ENCODE results near the gene SIPA1. TPM values are rescaled to one million over a fixed set of nuclear protein-coding genes. Genes with fewer than 3 reads are reported as not detected.

SIPA1 gene
- total RNA-seq, 1 donor: 21.7 TPM

DNA sequence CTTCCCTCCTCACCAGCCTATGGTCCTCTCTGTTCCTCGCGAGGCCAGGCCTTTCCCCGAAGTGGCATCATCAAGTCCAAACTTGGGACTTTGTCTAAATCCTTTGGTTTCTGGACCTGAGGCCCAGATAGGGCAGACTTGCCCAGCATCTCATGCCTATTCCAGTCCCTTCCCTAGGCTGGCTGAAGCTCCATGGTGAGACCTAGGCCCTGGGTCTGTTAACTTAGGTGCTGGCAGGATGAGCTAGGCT is 13.4 kb downstream of the SIPA1 start:
- TF ChIP-seq, protein P1, sequence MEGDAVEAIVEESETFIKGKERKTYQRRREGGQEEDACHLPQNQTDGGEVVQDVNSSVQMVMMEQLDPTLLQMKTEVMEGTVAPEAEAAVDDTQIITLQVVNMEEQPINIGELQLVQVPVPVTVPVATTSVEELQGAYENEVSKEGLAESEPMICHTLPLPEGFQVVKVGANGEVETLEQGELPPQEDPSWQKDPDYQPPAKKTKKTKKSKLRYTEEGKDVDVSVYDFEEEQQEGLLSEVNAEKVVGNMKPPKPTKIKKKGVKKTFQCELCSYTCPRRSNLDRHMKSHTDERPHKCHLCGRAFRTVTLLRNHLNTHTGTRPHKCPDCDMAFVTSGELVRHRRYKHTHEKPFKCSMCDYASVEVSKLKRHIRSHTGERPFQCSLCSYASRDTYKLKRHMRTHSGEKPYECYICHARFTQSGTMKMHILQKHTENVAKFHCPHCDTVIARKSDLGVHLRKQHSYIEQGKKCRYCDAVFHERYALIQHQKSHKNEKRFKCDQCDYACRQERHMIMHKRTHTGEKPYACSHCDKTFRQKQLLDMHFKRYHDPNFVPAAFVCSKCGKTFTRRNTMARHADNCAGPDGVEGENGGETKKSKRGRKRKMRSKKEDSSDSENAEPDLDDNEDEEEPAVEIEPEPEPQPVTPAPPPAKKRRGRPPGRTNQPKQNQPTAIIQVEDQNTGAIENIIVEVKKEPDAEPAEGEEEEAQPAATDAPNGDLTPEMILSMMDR (IDR thresholded peaks at IDR 0.05; ENCODE audit: insufficient read depth, low read length): no peak
- no peak overlapping the region for H3K4me3 ChIP-seq (ENCODE audit: low read depth, low read length)
- DNase-seq (ENCODE audit: low read depth): no peak

DNA sequence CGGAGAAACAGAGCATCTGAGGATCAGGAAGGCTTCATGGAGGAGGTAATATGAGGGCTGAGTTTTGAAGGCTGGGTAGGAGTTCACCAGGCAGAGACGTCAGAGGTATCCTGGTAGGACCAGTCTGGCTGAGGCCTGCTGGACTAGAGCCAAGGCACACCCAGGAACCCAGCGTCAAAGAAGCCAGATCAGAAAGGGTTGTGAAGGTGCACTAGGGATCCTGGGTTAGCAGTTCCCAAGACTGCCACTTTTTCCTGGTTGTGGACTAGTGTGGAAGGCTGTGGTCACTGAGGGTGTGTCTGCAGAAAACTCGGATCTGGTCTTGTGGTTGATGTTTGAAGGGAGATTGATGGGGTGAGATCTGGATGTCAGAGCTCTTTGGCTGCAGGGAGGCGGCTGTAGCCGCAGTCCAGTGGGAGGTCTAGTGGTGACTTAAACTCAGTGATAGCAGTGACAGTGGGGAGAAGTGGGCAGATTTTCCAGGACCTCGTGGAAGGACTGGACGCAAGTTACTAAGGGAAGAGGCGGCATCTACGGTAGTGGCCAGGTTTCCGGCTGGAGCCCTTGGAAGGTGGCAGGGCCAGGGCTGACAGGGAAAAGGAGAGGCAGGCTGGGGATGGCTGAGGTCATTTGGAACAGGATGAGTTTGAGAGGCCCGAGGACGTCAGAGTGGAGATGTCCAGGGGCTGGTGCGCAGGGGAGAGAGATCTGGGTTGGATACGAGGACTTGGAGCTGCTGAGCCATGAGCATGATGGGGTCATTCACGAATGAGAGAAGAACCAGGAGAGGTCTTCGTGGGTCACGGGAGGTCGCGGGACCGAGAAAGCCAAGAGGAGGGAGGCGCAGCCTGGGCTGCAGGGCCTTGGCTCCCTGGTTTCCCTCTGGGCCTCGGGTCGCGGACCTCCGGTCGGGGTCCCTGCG is 13.9 kb downstream of the SIPA1 start:
- peak overlapping the region; percentile 59 for H3K4me3 ChIP-seq (ENCODE audit: low read depth, low read length)
- peak; percentile 46 for DNase-seq (ENCODE audit: low read depth)
- TF ChIP-seq, protein P1 (IDR thresholded peaks at IDR 0.05; ENCODE audit: insufficient read depth, low read length): no peak

DNA sequence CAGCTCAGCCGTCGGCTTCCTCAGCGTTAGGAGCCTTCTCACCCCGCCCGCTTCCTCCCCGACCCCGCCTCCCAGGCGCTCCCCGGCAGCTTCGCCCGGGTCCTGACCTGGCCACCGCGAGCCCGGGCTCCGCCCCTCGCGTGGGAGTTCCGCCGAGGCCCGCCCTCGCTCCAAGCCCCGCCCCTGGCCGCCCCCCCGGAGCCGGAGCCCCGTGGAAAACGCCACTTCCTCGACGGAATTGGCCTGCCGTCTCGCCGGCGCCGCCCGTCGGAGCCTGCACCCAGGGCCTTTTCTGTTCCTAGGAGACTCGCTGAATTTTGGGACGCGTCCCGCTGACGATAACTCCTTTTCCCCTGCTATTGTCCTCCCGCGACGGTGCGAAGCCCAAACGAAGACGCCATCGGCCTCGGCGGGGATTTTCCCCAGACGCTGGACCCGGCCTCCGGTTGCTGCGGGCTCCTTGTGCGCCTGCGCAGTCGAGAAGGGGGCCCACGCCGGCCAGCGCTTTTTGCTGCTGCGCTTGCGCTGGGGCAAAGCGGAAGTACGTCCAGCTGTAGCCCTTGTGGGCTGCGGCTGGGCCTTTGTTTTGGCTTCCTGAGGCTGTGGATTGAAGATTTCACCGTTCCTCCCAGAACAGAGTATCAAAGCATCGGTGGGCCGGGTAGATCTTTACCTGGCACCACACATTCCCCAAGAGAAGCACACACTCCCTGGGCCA is 14.8 kb downstream of the SIPA1 start:
- peak overlapping the region; percentile 67 for H3K4me3 ChIP-seq (ENCODE audit: low read depth, low read length)
- peak; percentile 95 for DNase-seq (ENCODE audit: low read depth)
- TF ChIP-seq, protein P1 (IDR thresholded peaks at IDR 0.05; ENCODE audit: insufficient read depth, low read length): no peak

DNA sequence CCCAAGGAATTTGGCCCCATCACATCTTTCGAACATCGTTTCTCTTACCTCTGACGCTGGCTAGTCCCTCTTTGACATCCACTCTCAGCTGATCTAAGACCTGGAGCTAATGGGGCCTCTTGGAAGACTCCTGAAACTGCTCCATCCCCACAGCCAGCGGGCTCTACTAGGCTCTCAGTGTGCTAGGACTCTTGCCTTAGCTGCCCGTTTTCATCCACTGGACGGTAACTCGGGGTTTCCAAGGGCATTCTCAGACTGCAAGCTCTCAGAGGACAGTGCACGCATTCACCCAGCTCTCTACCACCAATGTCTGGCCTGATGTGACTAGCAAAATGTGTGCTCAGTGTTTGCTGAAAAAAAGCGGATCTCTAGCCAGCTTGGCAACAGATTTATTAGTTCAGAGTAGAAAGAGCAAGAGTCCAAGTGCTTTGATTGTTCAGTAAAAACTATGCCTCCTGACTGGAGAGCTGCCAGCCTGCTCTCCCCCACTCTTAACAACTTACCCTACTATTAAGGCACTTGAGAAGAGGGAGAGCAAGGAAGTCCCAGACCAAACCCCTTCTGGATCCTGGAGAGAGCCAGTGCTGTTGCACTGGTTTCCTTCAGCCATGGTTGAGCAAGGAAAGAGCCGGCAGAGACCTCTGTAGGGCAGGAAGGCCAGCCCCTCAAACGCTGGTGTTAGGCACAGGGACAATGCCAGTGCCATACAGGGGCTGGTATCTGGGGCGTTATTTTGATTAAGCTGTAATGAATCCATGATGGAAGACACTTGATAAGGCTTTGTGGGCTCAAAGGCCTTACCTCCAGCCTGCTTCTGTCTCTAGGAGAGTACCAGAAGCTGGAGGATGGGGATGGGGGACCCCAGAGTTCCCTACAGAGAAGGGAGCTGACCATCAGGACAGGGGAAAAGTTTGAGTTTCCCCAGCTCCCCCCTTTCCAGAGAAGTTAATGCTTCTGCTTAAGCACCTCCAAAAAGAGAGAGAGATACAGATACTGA is 15.6 kb downstream of the SIPA1 start:
- TF ChIP-seq, protein P1 (IDR thresholded peaks at IDR 0.05; ENCODE audit: insufficient read depth, low read length): no peak
- peak; percentile 49 for DNase-seq (ENCODE audit: low read depth)
- H3K4me3 ChIP-seq (ENCODE audit: low read depth, low read length): peak overlapping the region; percentile 67

DNA sequence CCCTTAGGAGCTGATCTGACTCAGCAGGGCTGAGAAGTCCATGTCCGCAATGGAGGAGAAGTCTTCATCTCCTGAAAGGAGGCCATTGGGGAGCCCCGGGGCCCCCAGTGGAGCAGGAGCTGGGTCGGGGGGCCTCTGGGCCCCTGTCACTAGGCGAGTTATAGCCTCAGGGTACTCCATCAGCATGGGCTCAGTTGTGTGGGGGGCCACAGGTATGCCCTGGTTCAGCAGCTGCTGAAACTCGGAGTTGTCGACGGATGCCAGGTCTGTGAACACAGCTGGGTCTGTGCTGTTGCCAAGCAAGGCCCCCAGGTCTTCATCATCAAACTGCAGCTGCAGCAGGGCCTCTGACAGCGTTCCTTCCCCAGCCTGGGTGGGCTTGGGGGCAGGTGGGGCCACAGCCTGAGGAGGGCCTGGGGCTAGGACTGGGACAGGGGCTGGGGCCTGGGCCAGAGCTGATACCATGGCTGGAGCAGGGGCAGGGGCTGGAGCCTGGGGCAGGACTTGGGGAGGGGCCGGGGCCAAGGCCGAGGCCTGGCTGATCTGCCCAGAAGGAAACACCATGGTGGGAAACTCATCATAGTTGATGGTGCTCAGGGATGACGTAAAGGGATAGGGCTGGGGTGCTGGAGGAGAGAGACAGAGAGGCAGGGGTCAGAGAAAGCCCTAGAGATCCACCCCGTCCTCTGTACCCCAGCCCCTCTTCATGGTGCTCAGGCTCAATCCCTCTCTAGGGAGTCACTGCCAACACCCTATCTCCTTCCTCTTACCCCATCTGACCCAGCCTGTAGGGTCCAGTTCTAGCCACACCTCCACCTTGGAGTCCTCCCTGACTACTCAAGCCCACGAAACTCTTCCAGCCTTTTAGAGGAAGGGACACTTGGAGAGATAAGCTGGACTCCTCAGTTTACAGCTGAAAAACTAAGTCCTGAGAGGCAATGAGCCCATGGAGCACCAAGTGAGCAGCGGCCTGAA is 16.8 kb downstream of the SIPA1 start:
- TF ChIP-seq, protein P1 (IDR thresholded peaks at IDR 0.05; ENCODE audit: insufficient read depth, low read length): no peak
- no peak overlapping the region for H3K4me3 ChIP-seq (ENCODE audit: low read depth, low read length)
- DNase-seq (ENCODE audit: low read depth): no peak

Data from fibroblast of the aortic adventitia (primary cell).